IMR-90 (cell line): ENCODE measurements around the gene ZNF346. TPM values are rescaled to one million over a fixed set of nuclear protein-coding genes. Genes with fewer than 3 reads are reported as not detected.

Source experiments
- ATAC-seq: fragments of 200-7000 bp; cut with Tn5 transposase; 2 replicates; pipeline ENCODE4 v1.9.1; 2020; ENCODE audit warnings: low read depth, mild to moderate bottlenecking, moderate library complexity
- BruUV-seq: library from RNA; stranded (reverse); fragments of 400-500 nt; replicated peaks from 2 replicates; lab custom pipeline; 2021; lab: Mats Ljungman, UMichigan
- CTCF ChIA-PET: fragments of 300-600 bp; formaldehyde crosslinking; extraction: SDS; loops from one replicate; lab custom pipeline; 2021; ENCODE audit warnings: antibody characterized with exemption; lab: Yijun Ruan, JAX
- POLR2A ChIA-PET: fragments of 300-600 bp; sonication (Branson Sonifier 250); formaldehyde crosslinking; loops from one replicate; lab custom pipeline; 2022; ENCODE audit warnings: antibody characterized with exemption; ENCODE audit not compliant: unreplicated experiment; lab: Charles Lee
- DNase-seq: peaks from one replicate; pipeline ENCODE4 v3.0.0; 2013
- H2AFZ ChIP-seq: replicated peaks from 2 replicates; pipeline ENCODE3; 2013; ENCODE audit warnings: low read length, mild to moderate bottlenecking; ENCODE audit not compliant: poor library complexity
- H2AK5ac ChIP-seq: 2 replicates; pipeline ENCODE4 v1.6.1; 2013; ENCODE audit warnings: low read depth, low read length, inconsistent platforms
- H2AK9ac ChIP-seq: replicated peaks from 2 replicates; pipeline ENCODE3; 2013; ENCODE audit warnings: mild to moderate bottlenecking, low read depth, low read length, moderate library complexity; ENCODE audit not compliant: poor library complexity
- H2BK120ac ChIP-seq: 2 replicates; pipeline ENCODE4 v1.6.1; 2013; ENCODE audit warnings: low read depth, low read length, inconsistent platforms
- H2BK15ac ChIP-seq: 3 replicates; pipeline ENCODE4 v1.6.1; 2013; ENCODE audit warnings: low read depth, low read length, inconsistent platforms
- H2BK20ac ChIP-seq: 2 replicates; pipeline ENCODE4 v1.6.1; 2013; ENCODE audit warnings: low read depth, mild to moderate bottlenecking, inconsistent platforms, low read length, moderate library complexity
- H2BK5ac ChIP-seq: 2 replicates; pipeline ENCODE4 v1.6.1; 2013; ENCODE audit warnings: mild to moderate bottlenecking, low read depth, low read length, inconsistent platforms; ENCODE audit not compliant: poor library complexity, severe bottlenecking
- H3K14ac ChIP-seq: replicated peaks from 2 replicates; pipeline ENCODE4 v1.6.1; 2013; ENCODE audit warnings: low read depth, low read length, inconsistent platforms
- H3K18ac ChIP-seq: 2 replicates; pipeline ENCODE4 v1.6.1; 2013; ENCODE audit warnings: low read depth, low read length, control low read depth
- H3K23ac ChIP-seq: 2 replicates; pipeline ENCODE4 v1.6.1; 2013; ENCODE audit warnings: low read depth, low read length, inconsistent platforms
- H3K27ac ChIP-seq: 2 replicates; pipeline ENCODE4 v1.5.1; 2013; ENCODE audit warnings: mild to moderate bottlenecking, control low read depth, low read length; ENCODE audit not compliant: insufficient read depth
- H3K27me3 ChIP-seq: 2 replicates; pipeline ENCODE4 v1.6.1; 2013; ENCODE audit warnings: low read length; ENCODE audit not compliant: control insufficient read depth, insufficient read depth
- H3K36me3 ChIP-seq: 2 replicates; pipeline ENCODE4 v1.6.1; 2013; ENCODE audit warnings: low read length, mixed read lengths; ENCODE audit not compliant: control insufficient read depth, insufficient read depth
- H3K4ac ChIP-seq: 2 replicates; pipeline ENCODE4 v1.6.1; 2013; ENCODE audit warnings: low read depth, low read length, inconsistent platforms
- H3K4me1 ChIP-seq: 2 replicates; pipeline ENCODE4 v1.6.1; 2013; ENCODE audit warnings: low read length, mixed read lengths; ENCODE audit not compliant: control insufficient read depth, insufficient read depth
- H3K4me2 ChIP-seq: 2 replicates; pipeline ENCODE4 v1.6.1; 2013; ENCODE audit warnings: low read depth, mild to moderate bottlenecking, control low read depth, low read length, moderate library complexity
- H3K4me3 ChIP-seq: 2 replicates; pipeline ENCODE4 v1.5.1; 2013; ENCODE audit warnings: low read depth, mild to moderate bottlenecking, control low read depth, low read length, moderate library complexity; ENCODE audit not compliant: insufficient read depth
- H3K56ac ChIP-seq: 2 replicates; pipeline ENCODE4 v1.6.1; 2013; ENCODE audit warnings: low read length, inconsistent platforms; ENCODE audit not compliant: insufficient read depth; ENCODE audit errors: extremely low read depth
- H3K79me1 ChIP-seq, 2 experiments: 2 replicates each; pipeline ENCODE4 v1.6.1; 2013; ENCODE audit warnings: low read length in 2 of 2, inconsistent platforms in 1 of 2, low read depth in 1 of 2
- H3K9ac ChIP-seq: 2 replicates; pipeline ENCODE4 v1.6.1; 2013; ENCODE audit warnings: low read depth, low read length, control low read depth
- H3K9me1 ChIP-seq: 2 replicates; pipeline ENCODE4 v1.6.1; 2013; ENCODE audit warnings: low read length, inconsistent platforms; ENCODE audit not compliant: insufficient read depth
- H3K9me3 ChIP-seq: 2 replicates; pipeline ENCODE4 v1.6.1; 2013; ENCODE audit warnings: low read length; ENCODE audit not compliant: control insufficient read depth, insufficient read depth
- H4K20me1 ChIP-seq: 2 replicates; pipeline ENCODE4 v1.6.1; 2013; ENCODE audit warnings: low read length, inconsistent platforms; ENCODE audit not compliant: insufficient read depth
- H4K5ac ChIP-seq: 2 replicates; pipeline ENCODE4 v1.6.1; 2013; ENCODE audit warnings: mild to moderate bottlenecking, low read depth, low read length, control low read depth
- H4K8ac ChIP-seq, 2 experiments: 2 replicates each; pipeline ENCODE4 v1.6.1; 2013; ENCODE audit warnings: low read depth in 2 of 2, low read length in 2 of 2, control low read depth in 1 of 2, inconsistent platforms in 1 of 2
- H4K91ac ChIP-seq: 2 replicates; pipeline ENCODE4 v1.6.1; 2013; ENCODE audit warnings: low read depth, low read length, inconsistent platforms; ENCODE audit not compliant: insufficient read depth
- BHLHE40 ChIP-seq: fragments of 150-350 bp; IDR thresholded peaks from 2 replicates; pipeline ENCODE4 v1.6.1; 2016; ENCODE audit warnings: mild to moderate bottlenecking, low read depth, low read length
- ELK1 ChIP-seq: fragments of 150-350 bp; IDR thresholded peaks from 2 replicates; pipeline ENCODE4 v1.6.1; 2016; ENCODE audit warnings: low read depth, mild to moderate bottlenecking, low read length, moderate library complexity, borderline replicate concordance
- MAFK ChIP-seq: IDR thresholded peaks from 2 replicates; pipeline ENCODE4 v1.6.1; 2012; ENCODE audit warnings: low read depth, low read length, improper control_type of control experiment
- RAD21 ChIP-seq: IDR thresholded peaks from 2 replicates; pipeline ENCODE4 v1.6.1; 2012; ENCODE audit warnings: low read length, improper control_type of control experiment
- RCOR1 ChIP-seq: IDR thresholded peaks from 2 replicates; pipeline ENCODE4 v1.6.1; 2012; ENCODE audit warnings: mild to moderate bottlenecking, low read length, improper control_type of control experiment; ENCODE audit not compliant: insufficient replicate concordance
- SMC3 ChIP-seq: fragments of 150-350 bp; IDR thresholded peaks from 2 replicates; pipeline ENCODE4 v1.6.1; 2016; ENCODE audit warnings: low read depth, mild to moderate bottlenecking, antibody characterized with exemption, low read length, moderate library complexity
- WGBS, 2 experiments: methylation state at CpG; one replicate each; pipeline versions ENCODE4 v1.1.5 to v1.1.7; 2013; ENCODE audit warnings: missing lambda C conversion rate in 2 of 2; ENCODE audit not compliant: insufficient read length in 1 of 2; ENCODE audit errors: extremely low coverage in 2 of 2; 5-methylcytosine and 5-hydroxymethylcytosine counted together
- dilution Hi-C: fragments of 300-500 bp; cut with HindIII; formaldehyde crosslinking; loops from one replicate; pipeline ENCODE4 v1.14.3; 2018; ENCODE audit warnings: low sequenced_read_pairs; ENCODE audit not compliant: unreplicated experiment
- in situ Hi-C: fragments of 300-500 bp; cut with MboI; formaldehyde crosslinking; loops from 3 replicates; pipeline ENCODE4 v1.14.3; 2019; ENCODE audit warnings: low sequenced_read_pairs, inconsistent platforms, mixed read lengths
- intact Hi-C: fragments of 100-400 bp; cut with micrococcal nuclease; formaldehyde crosslinking; loops from 2 replicates; pipeline ENCODE4 v1.10.0; 2022
- polyA plus RNA-seq, 3 experiments: library from polyadenylated mRNA; depleted of rRNA; stranded (reverse); fragments of >200 nt; gene quantifications; 2 replicates each; pipeline ENCODE4 v1.2.3, GENCODE V29; 2012; ENCODE audit warnings: low replicate concordance in 1 of 3
- total RNA-seq: library from RNA; depleted of rRNA; stranded (reverse); fragments of >200 nt; gene quantifications from 2 replicates; pipeline ENCODE4 v1.2.3, GENCODE V29; 2012

Gene ZNF346
- total and polyA plus RNA-seq, 2 of the 4 experiments (the other 2 are of a cell fraction): 15.1 to 17.0 TPM

- in situ Hi-C loops (no loop called here), dilution Hi-C loops (no loop called here)
Observed at GRCh38 chr5:177020033-177020432, 2.5 kb upstream of the ZNF346 start.

More at GRCh38 chr5:177020033-177020432, 2.5 kb upstream of the ZNF346 start:
- no peak for ATAC-seq
- WGBS, 2 experiments: 86% methylated on average over 1 of the region's 2 CpGs; no CpG with 5 or more reads in 1 of the 2 experiments
- H3K56ac ChIP-seq: no peak overlapping the region
- no peak overlapping the region for H2BK5ac ChIP-seq
- no peak overlapping the region for H2AFZ ChIP-seq
- no peak overlapping the region for H2BK15ac ChIP-seq
- peaks cover 5% of the 10 kb centered on the region; the same call in 1 of the 2 replicates for H4K20me1 ChIP-seq
- peaks cover 6% of the 10 kb centered on the region for H3K9me1 ChIP-seq
- no peak overlapping the region for H3K18ac ChIP-seq
- no peak overlapping the region for H3K4ac ChIP-seq
- no peak overlapping the region for H2AK9ac ChIP-seq
- H3K4me3 ChIP-seq: no peak overlapping the region
- H3K36me3 ChIP-seq: no peaks in the 10 kb centered on the region; the same call in 1 of the 2 replicates
- H3K4me1 ChIP-seq: peaks cover 9% of the 10 kb centered on the region
- no TSS peak for BruUV-seq
- peaks cover 15 to 33% of the 10 kb centered on the region in 2 experiments; a peak in 3 of 4 replicates for H3K79me1 ChIP-seq
- intact Hi-C loops: no loop called here
- H3K9ac ChIP-seq: no peak overlapping the region
- CTCF ChIA-PET: interaction anchor here (0.6 to 1.7 kb wide), 3 partner anchors 14 to 52 kb away, joined by 3 to 4 read pairs (median 4); no protein-coding TSS in a partner anchor
- DNase-seq: no peak
- H4K5ac ChIP-seq: no peak overlapping the region
- no peak overlapping the region for H4K8ac ChIP-seq
- no peak overlapping the region for H2BK20ac ChIP-seq
- POLR2A ChIA-PET: no interaction called here
- H3K27ac ChIP-seq: no peak overlapping the region
- no peak overlapping the region for H4K91ac ChIP-seq
- no peak overlapping the region for H3K23ac ChIP-seq
- H3K14ac ChIP-seq: no peak overlapping the region
- no peaks in the 10 kb centered on the region for H3K9me3 ChIP-seq
- H3K4me2 ChIP-seq: no peak overlapping the region
- no peak overlapping the region for H2AK5ac ChIP-seq
- TF ChIP-seq MAFK (no peak), ELK1 (no peak), RAD21 (no peak), SMC3 (no peak), RCOR1 (no peak), BHLHE40 (no peak)
- H2BK120ac ChIP-seq: no peak overlapping the region
- no peaks in the 10 kb centered on the region for H3K27me3 ChIP-seq
